Heart right ventricle (tissue), 16 donors: ENCODE data around the gene POLR3K. TPM values are rescaled to one million over a fixed set of nuclear protein-coding genes. Genes with fewer than 3 reads are reported as not detected.

Experiments used
- ATAC-seq, 8 donors: fragments of 200-7000 bp; cut with Tn5 transposase; one replicate each; pipeline ENCODE4 v1.9.1; 2020; ENCODE audit warnings: mild to moderate bottlenecking in 8 of 8, moderate library complexity in 8 of 8, moderate number of reproducible peaks in 1 of 8
- DNase-seq, 2 donors: peaks; one replicate each; pipeline ENCODE4 v3.0.0-alpha.2; 2020
- H3K27ac ChIP-seq, 10 donors: fragments of 200-600 bp; sonication (generic) in 2 of 10; one replicate each; pipeline versions ENCODE4 v1.5.0 to v1.8.0; 2020 to 2022; ENCODE audit warnings: mild to moderate bottlenecking in 3 of 10
- H3K27me3 ChIP-seq, 7 donors: fragments of 200-600 bp; one replicate each; pipeline ENCODE4 v1.8.0; 2021 to 2022; ENCODE audit warnings: mild to moderate bottlenecking in 2 of 7
- H3K36me3 ChIP-seq, 9 donors: fragments of 200-600 bp; sonication (generic) in 1 of 9; one replicate each; pipeline versions ENCODE4 v1.5.0 to v1.8.0; 2020 to 2022; ENCODE audit warnings: mild to moderate bottlenecking in 2 of 9
- H3K4me1 ChIP-seq, 9 donors: fragments of 200-600 bp; sonication (generic) in 1 of 9; one replicate each; pipeline versions ENCODE4 v1.5.0 to v1.8.0; 2020 to 2022; ENCODE audit warnings: mild to moderate bottlenecking in 4 of 9
- H3K4me3 ChIP-seq, 10 donors: fragments of 200-600 bp; sonication (generic) in 2 of 10; one replicate each; pipeline versions ENCODE4 v1.5.0 to v1.8.0; 2020 to 2022; ENCODE audit warnings: mild to moderate bottlenecking in 7 of 10, moderate library complexity in 2 of 10
- H3K9me3 ChIP-seq, 11 donors: fragments of 200-600 bp in 10 of 11; sonication (generic) in 2 of 11; one replicate each; pipeline versions ENCODE4 v1.5.0 to v1.8.0; 2013 to 2022; ENCODE audit warnings: mild to moderate bottlenecking in 2 of 11, control low read depth in 1 of 11, moderate library complexity in 1 of 11
- WGBS, 2 donors: extraction: QIAGEN DNeasy Blood & Tissue Kit; methylation state at CpG; one replicate each; pipeline ENCODE4 v1.1.7; 2013; ENCODE audit warnings: inconsistent platforms in 1 of 2; 5-methylcytosine and 5-hydroxymethylcytosine counted together
- intact Hi-C, 10 donors: fragments of 100-400 bp; cut with DNase I; formaldehyde crosslinking; loops; one replicate each; pipeline versions ENCODE4 v1.11.1 to v1.14.2; 2022
- polyA plus RNA-seq, 2 donors: library from polyadenylated mRNA; stranded (reverse); fragments of 200-250 nt; gene quantifications; one replicate each; pipeline ENCODE4 v1.2.3, GENCODE V29; 2013
- total RNA-seq, 10 donors: library from RNA; stranded (reverse); fragmentation: NEBNext Ultra II Directional in 3 of 10; extraction: Animal tissue kit (Norgen Biotek cat#: 25700) in 3 of 10; gene quantifications; one replicate each; pipeline versions ENCODE4 v1.2.1 to v1.2.4, GENCODE V29; 2021 to 2023
- TF ChIP-seq, protein P1 (sequence below), 9 donors: fragments of 200-600 bp; sonication (generic) in 2 of 9; IDR thresholded peaks; one replicate each; pipeline versions ENCODE4 v1.5.0 to v1.8.0; 2021 to 2022; ENCODE audit warnings: antibody characterized with exemption in 9 of 9, mild to moderate bottlenecking in 5 of 9, moderate library complexity in 1 of 9
- donor health status: Arrhythmogenic right ventricular cardiomyopathy.
- donor health status: ischemic (EF 13 %, LVEDD 7.1; RV severe dilation, severe dysfunction).
- donor health status: healthy with polysubstance abuse.
- donor health status: DM: no; HTN: yes; CAD: no.
- donor health status: DM: no; HTN: no; CAD: no.
- donor health status: ischemic (EF 25% LVEDD 6.9; RV normal size, moderate dysfunction).
- donor health status: ischemic (EF 25% LVEDD 5.7; RV mildly dilated, moderate dysfunction).
- donor health status: healthy.
- donor health status: DM: yes; HTN: yes; CAD: no.
- donor health status: Ischemic cardiomyopathy.
- donor health status: ischemic (EF 35%, LVEDD 5.7; RV mildly dilated, moderate dysfunction).
- donor health status: nonischemic (EF 11% LVEDD 7.7; RV severe dilation, severe dysfunction).
- donor health status: DM: yes; HTN: yes; CAD: no.
- donor health status: PGD.
- donor health status: ischemic (EF 29% LVEDD 5.4; RV normal size, mild dysfunction).
- donor health status: nonischemic (EF 23%, LVEDD 6.1; RV moderate dilation, normal function).

The POLR3K gene
- total and polyA plus RNA-seq, 12 donors, result 6.7 to 19.2 (median 10.5) TPM

DNA sequence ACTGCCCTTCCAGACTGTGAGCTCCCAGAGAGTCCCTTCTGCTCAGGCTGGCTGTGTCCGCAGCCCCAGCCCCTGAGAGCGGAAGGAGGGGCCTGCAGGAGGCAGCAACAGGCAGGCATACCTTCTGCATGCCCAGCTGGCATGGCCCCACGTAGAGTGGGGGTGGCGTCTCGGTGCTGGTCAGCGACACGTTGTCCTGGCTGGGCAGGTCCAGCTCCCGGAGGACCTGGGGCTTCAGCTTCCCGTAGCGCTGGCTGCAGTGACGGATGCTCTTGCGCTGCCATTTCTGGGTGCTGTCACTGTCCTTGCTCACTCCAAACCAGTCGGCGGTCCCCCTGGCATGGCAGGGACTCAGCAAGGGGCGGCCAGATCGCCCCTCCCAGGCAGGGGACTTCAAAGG, 10.1 kb upstream of the POLR3K start:
- H3K36me3 ChIP-seq, result peaks cover 4 to 70% (median 50%) of the 10 kb centered on the region in 9 donors
- intact Hi-C loops, result no loop called here
- TF ChIP-seq, protein P1, sequence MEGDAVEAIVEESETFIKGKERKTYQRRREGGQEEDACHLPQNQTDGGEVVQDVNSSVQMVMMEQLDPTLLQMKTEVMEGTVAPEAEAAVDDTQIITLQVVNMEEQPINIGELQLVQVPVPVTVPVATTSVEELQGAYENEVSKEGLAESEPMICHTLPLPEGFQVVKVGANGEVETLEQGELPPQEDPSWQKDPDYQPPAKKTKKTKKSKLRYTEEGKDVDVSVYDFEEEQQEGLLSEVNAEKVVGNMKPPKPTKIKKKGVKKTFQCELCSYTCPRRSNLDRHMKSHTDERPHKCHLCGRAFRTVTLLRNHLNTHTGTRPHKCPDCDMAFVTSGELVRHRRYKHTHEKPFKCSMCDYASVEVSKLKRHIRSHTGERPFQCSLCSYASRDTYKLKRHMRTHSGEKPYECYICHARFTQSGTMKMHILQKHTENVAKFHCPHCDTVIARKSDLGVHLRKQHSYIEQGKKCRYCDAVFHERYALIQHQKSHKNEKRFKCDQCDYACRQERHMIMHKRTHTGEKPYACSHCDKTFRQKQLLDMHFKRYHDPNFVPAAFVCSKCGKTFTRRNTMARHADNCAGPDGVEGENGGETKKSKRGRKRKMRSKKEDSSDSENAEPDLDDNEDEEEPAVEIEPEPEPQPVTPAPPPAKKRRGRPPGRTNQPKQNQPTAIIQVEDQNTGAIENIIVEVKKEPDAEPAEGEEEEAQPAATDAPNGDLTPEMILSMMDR (IDR thresholded peaks at IDR 0.05), result no peak

DNA sequence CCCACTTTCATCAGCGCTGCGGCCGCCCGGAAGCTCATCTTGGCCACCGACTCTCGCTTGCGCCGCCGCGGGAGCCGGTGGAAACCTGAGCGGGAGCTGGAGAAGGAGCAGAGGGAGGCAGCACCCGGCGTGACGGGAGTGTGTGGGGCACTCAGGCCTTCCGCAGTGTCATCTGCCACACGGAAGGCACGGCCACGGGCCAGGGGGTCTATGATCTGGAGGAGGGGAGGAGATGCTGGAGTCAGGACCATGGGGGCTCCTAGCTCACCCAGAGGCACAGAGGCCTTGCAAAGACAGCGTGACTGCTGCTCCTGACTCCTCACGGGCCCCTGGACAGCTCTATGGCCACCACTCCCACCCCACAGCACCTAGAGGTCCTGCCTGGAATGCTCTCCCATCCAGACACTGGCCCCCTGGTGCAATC, 9.6 kb upstream of the POLR3K start:
- no peak overlapping the region for H3K27ac ChIP-seq
- peaks cover 8 to 31% (median 25%) of the 10 kb centered on the region in 9 donors for H3K4me1 ChIP-seq
- ATAC-seq (no peak), DNase-seq (no peak)
- TF ChIP-seq, protein P1 (IDR thresholded peaks at IDR 0.05), result no peak
- H3K9me3 ChIP-seq, result no peaks in the 10 kb centered on the region
- no peaks in the 10 kb centered on the region for H3K27me3 ChIP-seq
- 96 to 97% methylated on average over 21 of the region's 21 CpGs for WGBS, 2 donors
- H3K36me3 ChIP-seq, result peaks cover 4 to 72% (median 55%) of the 10 kb centered on the region in 9 donors
- no peak overlapping the region for H3K4me3 ChIP-seq
- intact Hi-C loops, result no loop called here

More for the DNA sequence above, 10.1 kb upstream of the POLR3K start:
- DNase-seq (no peak), ATAC-seq (no peak)
- Histone ChIP-seq H3K4me1 (peaks cover 13 to 35% (median 30%) of the 10 kb centered on the region in 9 donors), H3K4me3 (no peak overlapping the region), H3K9me3 (no peaks in the 10 kb centered on the region), H3K27ac (no peak overlapping the region), H3K27me3 (no peaks in the 10 kb centered on the region)
- 94% methylated on average over 16 of the region's 16 CpGs for WGBS, 2 donors

DNA sequence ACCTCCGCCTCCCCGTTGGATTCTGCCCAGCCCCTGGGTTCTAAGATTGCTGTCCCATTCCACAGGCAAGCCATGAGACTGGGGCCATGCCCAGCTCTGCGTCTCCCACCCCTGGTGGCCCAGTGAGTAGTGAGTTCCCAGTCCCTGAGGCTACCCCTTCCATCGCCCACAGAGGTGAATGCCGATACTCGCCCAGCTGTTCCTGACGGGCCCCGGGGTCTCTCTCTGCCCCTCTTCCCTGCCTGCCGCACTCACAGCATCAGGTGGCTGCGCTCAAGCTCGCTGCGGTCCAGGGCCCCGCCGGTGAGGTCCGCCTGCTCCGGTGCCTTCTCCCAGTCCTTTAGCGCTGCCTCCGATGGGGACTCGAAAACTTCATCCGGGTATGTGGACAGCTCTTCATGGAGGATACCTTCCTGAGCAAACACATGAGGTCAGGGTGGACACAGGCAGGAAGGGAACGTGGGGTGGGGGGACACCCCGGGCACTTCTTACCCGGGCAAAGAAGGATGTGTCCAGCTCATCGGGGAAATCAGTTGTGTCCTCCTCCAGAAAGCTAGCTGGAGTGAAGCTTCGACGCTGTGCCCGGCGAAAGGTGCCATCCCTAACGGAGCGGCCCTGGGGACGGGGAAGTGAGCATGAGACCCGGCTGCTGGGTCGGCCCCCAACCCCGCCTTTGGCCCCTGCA, 9.0 kb upstream of the POLR3K start:
- DNase-seq, result no peak
- WGBS, 2 donors, result 94 to 96% methylated on average over 34 of the region's 34 CpGs

DNA sequence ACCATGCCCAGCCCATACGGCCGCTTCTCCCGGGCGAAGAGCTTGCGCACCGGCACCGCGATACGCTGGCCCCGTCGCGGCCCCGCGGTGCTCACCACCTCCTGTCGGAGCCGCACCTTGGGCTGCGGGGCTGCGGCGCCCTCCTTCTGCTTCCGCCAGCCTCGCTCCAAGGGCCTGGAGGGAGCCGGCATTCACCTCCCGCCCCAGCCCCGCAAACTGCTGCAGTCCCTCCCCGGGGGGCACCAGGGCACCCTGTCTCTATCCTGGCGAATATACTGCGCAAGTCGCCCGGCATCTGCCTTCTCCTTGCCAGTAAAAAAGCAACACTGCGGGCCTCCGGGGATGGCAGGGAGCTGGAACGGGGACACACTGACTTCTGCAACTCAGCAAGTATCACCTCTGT, 8.5 kb upstream of the POLR3K start:
- 93 to 94% methylated on average over 32 of the region's 32 CpGs for WGBS, 2 donors
- no peak for DNase-seq
- H3K4me3 ChIP-seq, result no peak overlapping the region

More for the DNA sequence above, 9.0 kb upstream of the POLR3K start:
- TF ChIP-seq, protein P1 (IDR thresholded peaks at IDR 0.05), result no peak
- Histone ChIP-seq H3K9me3 (no peaks in the 10 kb centered on the region), H3K27ac (no peak overlapping the region), H3K4me3 (no peak overlapping the region), H3K4me1 (peaks cover 8 to 25% (median 19%) of the 10 kb centered on the region in 9 donors), H3K27me3 (no peaks in the 10 kb centered on the region), H3K36me3 (peaks cover 4 to 77% (median 59%) of the 10 kb centered on the region in 9 donors)
- no peak for ATAC-seq
- intact Hi-C loops, result no loop called here

More for the DNA sequence above, 8.5 kb upstream of the POLR3K start:
- peaks cover 8 to 20% (median 14%) of the 10 kb centered on the region in 9 donors for H3K4me1 ChIP-seq
- intact Hi-C loops, result no loop called here
- no peaks in the 10 kb centered on the region for H3K9me3 ChIP-seq
- TF ChIP-seq, protein P1 (IDR thresholded peaks at IDR 0.05), result no peak
- H3K36me3 ChIP-seq, result peaks cover 4 to 83% (median 59%) of the 10 kb centered on the region in 9 donors
- H3K27ac ChIP-seq, result no peak overlapping the region
- H3K27me3 ChIP-seq, result no peaks in the 10 kb centered on the region
- ATAC-seq, result no peak
